ENCODE results near the gene FRMPD1. TPM values are rescaled to one million over a fixed set of nuclear protein-coding genes. Genes with fewer than 3 reads are reported as not detected.

The FRMPD1 gene
- total RNA-seq, 1 donor from 2014 or later = 0.19 TPM

- Mint-ChIP-seq H3K36me3 (ENCODE audit: low read depth) (no peaks in the 10 kb centered on the region), H3K27ac (ENCODE audit: unreplicated experiment) (no peak overlapping the region), H3K4me1 (no peaks in the 10 kb centered on the region), H3K9me3 (no peaks in the 10 kb centered on the region), H3K4me3 (no peak overlapping the region), H3K27me3 (ENCODE audit: low read depth) (peaks cover 17% of the 10 kb centered on the region)
- no peak for DNase-seq (ENCODE audit: low read depth, low spot score)
- TF ChIP-seq CTCF (conservative IDR thresholded peaks at IDR 0.05) = no peak
These were observed 76.3 kb downstream of the FRMPD1 start for GRCh38 chr9:37727013-37727412.

GRCh38 chr9:37729499-37729898, 78.7 kb downstream of the FRMPD1 start:
- Mint-ChIP-seq H3K9me3 (no peaks in the 10 kb centered on the region), H3K4me3 (no peak overlapping the region), H3K27ac (ENCODE audit: unreplicated experiment) (no peak overlapping the region), H3K36me3 (ENCODE audit: low read depth) (no peaks in the 10 kb centered on the region), H3K27me3 (ENCODE audit: low read depth) (peaks cover 27% of the 10 kb centered on the region), H3K4me1 (no peaks in the 10 kb centered on the region)
- TF ChIP-seq CTCF (conservative IDR thresholded peaks at IDR 0.05) = no peak
- DNase-seq (ENCODE audit: low read depth, low spot score) = no peak

GRCh38 chr9:37730256-37730655, 79.5 kb downstream of the FRMPD1 start:
- Mint-ChIP-seq H3K4me1 (no peaks in the 10 kb centered on the region), H3K4me3 (no peak overlapping the region), H3K27ac (ENCODE audit: unreplicated experiment) (no peak overlapping the region), H3K9me3 (no peaks in the 10 kb centered on the region), H3K36me3 (ENCODE audit: low read depth) (no peaks in the 10 kb centered on the region), H3K27me3 (ENCODE audit: low read depth) (peaks cover 31% of the 10 kb centered on the region)
- TF ChIP-seq CTCF (conservative IDR thresholded peaks at IDR 0.05) = no peak
- no peak for DNase-seq (ENCODE audit: low read depth, low spot score)

- Mint-ChIP-seq H3K4me3 (no peak overlapping the region), H3K27me3 (ENCODE audit: low read depth) (peaks cover 31% of the 10 kb centered on the region), H3K9me3 (no peaks in the 10 kb centered on the region), H3K27ac (ENCODE audit: unreplicated experiment) (no peak overlapping the region), H3K4me1 (no peaks in the 10 kb centered on the region), H3K36me3 (ENCODE audit: low read depth) (no peaks in the 10 kb centered on the region)
- DNase-seq (ENCODE audit: low read depth, low spot score) = no peak
- TF ChIP-seq CTCF (conservative IDR thresholded peaks at IDR 0.05) = no peak
These were observed 80.1 kb downstream of the FRMPD1 start for GRCh38 chr9:37730839-37731238.

- Mint-ChIP-seq H3K27me3 (ENCODE audit: low read depth) (peaks cover 31% of the 10 kb centered on the region), H3K4me1 (no peaks in the 10 kb centered on the region), H3K9me3 (no peaks in the 10 kb centered on the region), H3K4me3 (no peak overlapping the region), H3K36me3 (ENCODE audit: low read depth) (no peaks in the 10 kb centered on the region), H3K27ac (ENCODE audit: unreplicated experiment) (no peak overlapping the region)
- DNase-seq (ENCODE audit: low read depth, low spot score) = no peak
- TF ChIP-seq CTCF (conservative IDR thresholded peaks at IDR 0.05) = no peak
These were observed 81.5 kb downstream of the FRMPD1 start for GRCh38 chr9:37732086-37732741.
